HCT116 (cell line): ENCODE data around the gene SUCLG2. TPM values are rescaled to one million over a fixed set of nuclear protein-coding genes. Genes with fewer than 3 reads are reported as not detected.

Experiments
- ATAC-seq: fragments of 200-7000 bp; cut with Tn5 transposase; 2 replicates; pipeline ENCODE4 v1.9.1; 2020; ENCODE audit warnings: mild to moderate bottlenecking, moderate library complexity
- Bru-seq: library from RNA; stranded (reverse); fragments of 400-500 nt; gene quantifications from one replicate; lab custom pipeline; 2021; lab: Mats Ljungman, UMichigan
- BruChase-seq, 2 experiments: library from RNA; stranded (reverse); fragments of 400-500 nt; gene quantifications; one replicate each; lab custom pipeline; 2021; lab: Mats Ljungman, UMichigan
- BruUV-seq: library from RNA; stranded (reverse); fragments of 400-500 nt; replicated peaks from 2 replicates; lab custom pipeline; 2021; lab: Mats Ljungman, UMichigan
- CTCF ChIA-PET: fragments of 300-600 bp; sonication (Branson Sonifier 250); formaldehyde crosslinking; loops from one replicate; lab custom pipeline; 2021; ENCODE audit warnings: antibody characterized with exemption; lab: Charles Lee
- POLR2A ChIA-PET: fragments of 300-600, 350-600 bp; sonication (Branson Sonifier 250); formaldehyde crosslinking; loops from one replicate; lab custom pipeline; 2021; ENCODE audit warnings: antibody characterized with exemption; lab: Charles Lee
- RAD21 ChIA-PET, 2 experiments: fragments of 300-600 bp; sonication (Branson Sonifier 250); formaldehyde crosslinking; loops; one replicate each; lab custom pipeline; 2023; ENCODE audit warnings: low total read pairs in 2 of 2; ENCODE audit not compliant: uncharacterized antibody in 2 of 2, unreplicated experiment in 2 of 2, low non-redundant PET in 1 of 2; lab: Charles Lee
- DNase-seq: peaks from one replicate; pipeline ENCODE4 v3.0.0-alpha.2; 2010; ENCODE audit warnings: low read depth, low spot score
- H2AFZ ChIP-seq: fragments of 200-600 bp; shearing (Covaris generic), sonication (generic); 2 replicates; pipeline ENCODE4 v1.6.1; 2017; ENCODE audit warnings: low read depth, mixed run types, mixed read lengths, antibody characterized with exemption, low read length; ENCODE audit not compliant: poor library complexity, severe bottlenecking
- H3K27ac ChIP-seq: 2 replicates; pipeline ENCODE4 v1.5.1; 2012; ENCODE audit warnings: low read depth, low read length
- H3K27me3 ChIP-seq: fragments of 200-600 bp; sonication (generic); 2 replicates; pipeline ENCODE4 v1.6.1; 2016; ENCODE audit warnings: mixed run types, low read length, mixed read lengths; ENCODE audit not compliant: insufficient read depth
- H3K36me3 ChIP-seq, 2 experiments: fragments of 200-500 bp in 1 of 2; fragments of 200-600 bp in 1 of 2; sonication (Bioruptor generic) in 1 of 2; sonication (generic) in 1 of 2; 2 replicates each; pipeline versions ENCODE4 v1.5.1 to v1.6.1; 2014 to 2016; ENCODE audit warnings: low read length in 2 of 2, inconsistent platforms in 1 of 2, mixed read lengths in 1 of 2, mixed run types in 1 of 2; ENCODE audit not compliant: insufficient read depth in 2 of 2, control insufficient read depth in 1 of 2
- H3K4me1 ChIP-seq, 2 experiments: fragments of 200-600 bp in 1 of 2; sonication (generic) in 1 of 2; 2 replicates each; pipeline versions ENCODE4 v1.5.1 to v1.6.1; 2012 to 2017; ENCODE audit warnings: low read length in 2 of 2, inconsistent platforms in 1 of 2, mild to moderate bottlenecking in 1 of 2, mixed read lengths in 1 of 2, mixed run types in 1 of 2, moderate library complexity in 1 of 2; ENCODE audit not compliant: insufficient read depth in 2 of 2, control insufficient read depth in 1 of 2
- H3K4me2 ChIP-seq: fragments of 200-600 bp; sonication (generic); 2 replicates; pipeline ENCODE4 v1.6.1; 2017; ENCODE audit warnings: mixed run types, low read length, mixed read lengths
- H3K4me3 ChIP-seq, 2 experiments: fragments of 200-600 bp in 1 of 2; sonication (generic) in 1 of 2; replicated peaks in 1 of 2; 2 replicates each; pipeline ENCODE4 v1.5.1; 2011 to 2016; ENCODE audit warnings: low read length in 2 of 2, control low read depth in 1 of 2, low read depth in 1 of 2, mild to moderate bottlenecking in 1 of 2, mixed read lengths in 1 of 2, mixed run types in 1 of 2
- H3K79me2 ChIP-seq: fragments of 200-600 bp; sonication (generic); 2 replicates; pipeline ENCODE4 v1.6.1; 2017; ENCODE audit warnings: mild to moderate bottlenecking, mixed run types, low read length, moderate library complexity, mixed read lengths; ENCODE audit not compliant: insufficient read depth
- H3K9ac ChIP-seq: fragments of 200-600 bp; sonication (generic); 2 replicates; pipeline ENCODE4 v1.6.1; 2016; ENCODE audit warnings: low read length, mixed read lengths
- H3K9me2 ChIP-seq: fragments of 200-600 bp; sonication (generic), shearing (Covaris generic); 2 replicates; pipeline ENCODE4 v1.6.1; 2017; ENCODE audit warnings: mixed run types, mild to moderate bottlenecking, moderate library complexity; ENCODE audit not compliant: insufficient read depth
- H3K9me3 ChIP-seq, 2 experiments: fragments of 200-500 bp in 1 of 2; fragments of 200-600 bp in 1 of 2; sonication (Bioruptor generic) in 1 of 2; sonication (generic) in 1 of 2; 2 replicates each; pipeline ENCODE4 v1.6.1; 2014 to 2017; ENCODE audit warnings: low read length in 2 of 2, mixed read lengths in 2 of 2, inconsistent platforms in 1 of 2, low read depth in 1 of 2, mild to moderate bottlenecking in 1 of 2, mixed run types in 1 of 2, moderate library complexity in 1 of 2; ENCODE audit not compliant: control insufficient read depth in 1 of 2, insufficient read depth in 1 of 2
- H4K20me1 ChIP-seq: fragments of 200-600 bp; sonication (generic), shearing (Covaris generic); 2 replicates; pipeline ENCODE4 v1.6.1; 2017; ENCODE audit warnings: mixed run types, mild to moderate bottlenecking, moderate library complexity; ENCODE audit not compliant: insufficient read depth
- ATF3 ChIP-seq: IDR thresholded peaks from 2 replicates; pipeline ENCODE4 v1.6.1; 2012
- CEBPB ChIP-seq: IDR thresholded peaks from 2 replicates; pipeline ENCODE4 v1.6.1; 2012; ENCODE audit warnings: low read depth
- EGR1 ChIP-seq: IDR thresholded peaks from 2 replicates; pipeline ENCODE4 v1.6.1; 2012; ENCODE audit warnings: low read depth
- ELF1 ChIP-seq: IDR thresholded peaks from 2 replicates; pipeline ENCODE4 v1.6.1; 2012; ENCODE audit warnings: low read depth, borderline replicate concordance
- EZH2phosphoT487 ChIP-seq: fragments of 200-600 bp; IDR thresholded peaks from 2 replicates; pipeline ENCODE4 v1.6.1; 2018; ENCODE audit warnings: antibody characterized with exemption, borderline replicate concordance
- JUND ChIP-seq: IDR thresholded peaks from 2 replicates; pipeline ENCODE4 v1.6.1; 2012
- MAX ChIP-seq: IDR thresholded peaks from 2 replicates; pipeline ENCODE4 v1.6.1; 2012
- POLR2A ChIP-seq: IDR thresholded peaks from 2 replicates; pipeline ENCODE4 v1.7.0; 2011; ENCODE audit warnings: borderline replicate concordance; ENCODE audit not compliant: insufficient read depth, insufficient read length; ENCODE audit errors: extremely low read depth
- POLR2AphosphoS5 ChIP-seq: IDR thresholded peaks from 2 replicates; pipeline ENCODE4 v1.6.1; 2011; ENCODE audit warnings: mild to moderate bottlenecking, low read depth, low read length, moderate library complexity
- SIN3A ChIP-seq: IDR thresholded peaks from 2 replicates; pipeline ENCODE4 v1.6.1; 2012; ENCODE audit warnings: low read depth
- SP1 ChIP-seq: IDR thresholded peaks from 2 replicates; pipeline ENCODE4 v1.6.1; 2012; ENCODE audit warnings: low read depth
- YY1 ChIP-seq: IDR thresholded peaks from 2 replicates; pipeline ENCODE4 v1.6.1; 2011; ENCODE audit warnings: low read length, low read depth, moderate library complexity, mild to moderate bottlenecking; ENCODE audit not compliant: insufficient replicate concordance; ENCODE audit errors: extremely low read depth
- ZFX ChIP-seq: fragments of 450-650 bp; IDR thresholded peaks from 2 replicates; pipeline ENCODE4 v1.6.1; 2017
- intact Hi-C: fragments of 100-400 bp; cut with micrococcal nuclease; formaldehyde crosslinking; loops from 2 replicates; pipeline ENCODE4 v1.10.0; 2022
- long read RNA-seq: library from polyadenylated mRNA; unstranded; transcript quantifications from one replicate; pipeline ENCODE4 v2.0.0, GENCODE V29; 2021; ENCODE audit not compliant: unreplicated experiment
- polyA plus RNA-seq: library from polyadenylated mRNA; unstranded; fragments of >200 nt; gene quantifications from 2 replicates; pipeline ENCODE4 v1.2.1, GENCODE V29; 2012; ENCODE audit warnings: missing spikeins
- total RNA-seq: library from RNA; stranded (reverse); gene quantifications from one replicate; pipeline ENCODE4 v1.2.1, GENCODE V29; 2021; ENCODE audit not compliant: unreplicated experiment
- TF ChIP-seq, protein P1 (sequence below): IDR thresholded peaks from 2 replicates; pipeline ENCODE4 v1.6.1; 2012; ENCODE audit warnings: low read depth

The SUCLG2 gene, protein sequence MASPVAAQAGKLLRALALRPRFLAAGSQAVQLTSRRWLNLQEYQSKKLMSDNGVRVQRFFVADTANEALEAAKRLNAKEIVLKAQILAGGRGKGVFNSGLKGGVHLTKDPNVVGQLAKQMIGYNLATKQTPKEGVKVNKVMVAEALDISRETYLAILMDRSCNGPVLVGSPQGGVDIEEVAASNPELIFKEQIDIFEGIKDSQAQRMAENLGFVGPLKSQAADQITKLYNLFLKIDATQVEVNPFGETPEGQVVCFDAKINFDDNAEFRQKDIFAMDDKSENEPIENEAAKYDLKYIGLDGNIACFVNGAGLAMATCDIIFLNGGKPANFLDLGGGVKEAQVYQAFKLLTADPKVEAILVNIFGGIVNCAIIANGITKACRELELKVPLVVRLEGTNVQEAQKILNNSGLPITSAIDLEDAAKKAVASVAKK
- total RNA-seq (49.2 TPM), Bru-seq, nascent RNA (percentile 79 among the genes with signal in this experiment), BruChase-seq, experiment 1, labeled RNA remaining after a 6-hour chase (percentile 56 among the genes with signal in this experiment), BruChase-seq, experiment 2, labeled RNA remaining after a 2-hour chase (percentile 60 among the genes with signal in this experiment)
- 23.9 and 32.5 TPM in 2 replicates for polyA plus RNA-seq
- long read RNA-seq, transcript SUCLG2-201 (11 exons, 2,352 nt), result major isoform, 115 of 135 reads
- long read RNA-seq, partial matches to known transcripts, result 10 of 135 reads
- long read RNA-seq, other reads (novel, unspliced or antisense), result 10 of 135 reads

DNA sequence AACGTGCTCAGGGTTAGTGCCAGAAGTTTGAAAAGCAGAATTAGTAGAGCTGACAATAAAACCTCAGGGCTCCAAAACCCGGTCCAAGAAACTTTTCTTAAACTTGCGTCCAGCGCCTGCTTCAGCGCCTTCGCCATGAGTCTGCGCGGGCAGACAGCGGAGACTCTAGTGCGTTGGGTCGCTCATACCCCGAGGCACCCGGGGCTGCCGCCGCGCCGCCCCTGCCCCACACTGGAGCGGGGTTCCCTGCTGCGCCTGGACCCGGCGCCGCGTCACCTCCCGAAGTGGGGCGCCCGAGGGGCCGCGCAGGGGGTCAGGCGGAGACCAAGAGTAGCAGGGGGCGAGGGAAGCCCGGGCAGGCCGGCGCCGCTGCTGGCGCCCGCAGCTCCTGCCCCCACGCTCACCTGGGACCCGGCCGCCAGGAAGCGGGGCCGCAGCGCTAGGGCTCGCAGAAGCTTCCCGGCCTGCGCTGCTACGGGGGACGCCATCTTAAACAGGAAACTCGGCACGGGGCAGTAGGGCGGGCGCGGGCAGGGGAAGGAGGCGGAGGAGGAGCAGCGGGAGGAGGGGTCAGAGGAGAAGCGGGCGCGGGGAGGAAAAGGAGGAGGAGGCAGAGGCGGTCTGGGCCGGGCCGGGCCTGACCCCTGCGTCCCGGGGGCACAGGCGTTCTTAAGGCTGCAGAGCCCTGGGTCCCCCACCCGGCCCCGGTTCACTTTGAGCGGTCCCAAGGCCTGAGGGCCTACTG, at the start of gene SUCLG2:
Gene SUCLG2 (minus strand): TSS at position 514 of the 745 bp plus-strand sequence. CDS start 26 bp downstream, at position 488.
- peak within 1 kb of the TSS; percentile 87 for H3K4me2 ChIP-seq
- H3K36me3 ChIP-seq, result no peaks in the 10 kb centered on the region
- ChIA-PET RAD21 (no interaction called here), POLR2A (no interaction called here), CTCF (no interaction called here)
- TF ChIP-seq ELF1, result no peak
- peak; percentile 79 for TF ChIP-seq ZFX
- TF ChIP-seq YY1, result peak; percentile 96
- TF ChIP-seq SIN3A, result peak; percentile 34; the same call in 1 of the 2 replicates
- TF ChIP-seq POLR2AphosphoS5, result peak; percentile 85
- no peak for TF ChIP-seq ATF3
- TF ChIP-seq MAX, result peak; percentile 34
- TF ChIP-seq, protein P1, sequence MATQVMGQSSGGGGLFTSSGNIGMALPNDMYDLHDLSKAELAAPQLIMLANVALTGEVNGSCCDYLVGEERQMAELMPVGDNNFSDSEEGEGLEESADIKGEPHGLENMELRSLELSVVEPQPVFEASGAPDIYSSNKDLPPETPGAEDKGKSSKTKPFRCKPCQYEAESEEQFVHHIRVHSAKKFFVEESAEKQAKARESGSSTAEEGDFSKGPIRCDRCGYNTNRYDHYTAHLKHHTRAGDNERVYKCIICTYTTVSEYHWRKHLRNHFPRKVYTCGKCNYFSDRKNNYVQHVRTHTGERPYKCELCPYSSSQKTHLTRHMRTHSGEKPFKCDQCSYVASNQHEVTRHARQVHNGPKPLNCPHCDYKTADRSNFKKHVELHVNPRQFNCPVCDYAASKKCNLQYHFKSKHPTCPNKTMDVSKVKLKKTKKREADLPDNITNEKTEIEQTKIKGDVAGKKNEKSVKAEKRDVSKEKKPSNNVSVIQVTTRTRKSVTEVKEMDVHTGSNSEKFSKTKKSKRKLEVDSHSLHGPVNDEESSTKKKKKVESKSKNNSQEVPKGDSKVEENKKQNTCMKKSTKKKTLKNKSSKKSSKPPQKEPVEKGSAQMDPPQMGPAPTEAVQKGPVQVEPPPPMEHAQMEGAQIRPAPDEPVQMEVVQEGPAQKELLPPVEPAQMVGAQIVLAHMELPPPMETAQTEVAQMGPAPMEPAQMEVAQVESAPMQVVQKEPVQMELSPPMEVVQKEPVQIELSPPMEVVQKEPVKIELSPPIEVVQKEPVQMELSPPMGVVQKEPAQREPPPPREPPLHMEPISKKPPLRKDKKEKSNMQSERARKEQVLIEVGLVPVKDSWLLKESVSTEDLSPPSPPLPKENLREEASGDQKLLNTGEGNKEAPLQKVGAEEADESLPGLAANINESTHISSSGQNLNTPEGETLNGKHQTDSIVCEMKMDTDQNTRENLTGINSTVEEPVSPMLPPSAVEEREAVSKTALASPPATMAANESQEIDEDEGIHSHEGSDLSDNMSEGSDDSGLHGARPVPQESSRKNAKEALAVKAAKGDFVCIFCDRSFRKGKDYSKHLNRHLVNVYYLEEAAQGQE, result no peak
- TF ChIP-seq POLR2A, result peak; percentile 71
- no peak for TF ChIP-seq CEBPB
- TF ChIP-seq EGR1, result peak; percentile 38; the same call in 1 of the 2 replicates
- no peak for TF ChIP-seq JUND
- peak; percentile 23; the same call in 1 of the 2 replicates for TF ChIP-seq SP1
- TF ChIP-seq EZH2phosphoT487, result no peak
- H3K9me3 ChIP-seq, result no peaks in the 10 kb centered on the region
- no peaks in the 10 kb centered on the region for H3K9me2 ChIP-seq
- H4K20me1 ChIP-seq, result no peaks in the 10 kb centered on the region
- no TSS peak for BruUV-seq
- H3K27ac ChIP-seq, result peak within 1 kb of the TSS; percentile 94
- H2AFZ ChIP-seq, result peak within 1 kb of the TSS; percentile 90
- intact Hi-C loops, result no loop called here
- peaks cover 5 to 18% of the 10 kb centered on the region in 2 experiments; a peak in 3 of 4 replicates for H3K4me1 ChIP-seq
- H3K79me2 ChIP-seq, result peaks cover 37% of the 10 kb centered on the region
- peak within 1 kb of the TSS; percentile 50 to 71 for H3K4me3 ChIP-seq
- peak; percentile 96 for ATAC-seq
- H3K27me3 ChIP-seq, result no peaks in the 10 kb centered on the region
- peak within 1 kb of the TSS; percentile 94 for H3K9ac ChIP-seq
- peak; percentile 39 for DNase-seq
